H1 (cell line): ENCODE measurements around the gene KPNA4. TPM values are rescaled to one million over a fixed set of nuclear protein-coding genes. Genes with fewer than 3 reads are reported as not detected.

Source experiments
- TAF1 ChIP-seq: IDR thresholded peaks from 2 replicates; pipeline ENCODE4 v1.6.1; 2011; ENCODE audit warnings: mild to moderate bottlenecking, low read depth, low read length
- ZNF274 ChIP-seq: IDR thresholded peaks from 2 replicates; pipeline ENCODE4 v1.7.0; 2012; ENCODE audit warnings: low read length, borderline replicate concordance; ENCODE audit errors: extremely low read depth
- polyA plus RNA-seq, 7 experiments: library from polyadenylated mRNA; depleted of rRNA in 3 of 7; stranded (reverse) in 5 of 7; unstranded in 2 of 7; fragments of >200 nt in 5 of 7; fragments of 200-250 nt in 2 of 7; gene quantifications; 1 replicate in 5 of 7; 2 replicates in 1 of 7; 4 replicates in 1 of 7; pipeline versions ENCODE4 v1.2.1 to v1.2.3, GENCODE V29; 2011 to 2013; ENCODE audit warnings: missing spikeins in 2 of 7, mixed read lengths in 2 of 7
- total RNA-seq: library from RNA; stranded (reverse); fragmentation: NEBNext Ultra II Directional; extraction: Animal tissue kit (Norgen Biotek cat#: 25700); gene quantifications from 2 replicates; pipeline ENCODE4 v1.2.1, GENCODE V29; 2021

Gene KPNA4
- total and polyA plus RNA-seq, 2 of the 8 experiments (the other 6 are each of a cell fraction or from before 2014, with no cell fraction given): 13.2 to 81.9 TPM

DNA sequence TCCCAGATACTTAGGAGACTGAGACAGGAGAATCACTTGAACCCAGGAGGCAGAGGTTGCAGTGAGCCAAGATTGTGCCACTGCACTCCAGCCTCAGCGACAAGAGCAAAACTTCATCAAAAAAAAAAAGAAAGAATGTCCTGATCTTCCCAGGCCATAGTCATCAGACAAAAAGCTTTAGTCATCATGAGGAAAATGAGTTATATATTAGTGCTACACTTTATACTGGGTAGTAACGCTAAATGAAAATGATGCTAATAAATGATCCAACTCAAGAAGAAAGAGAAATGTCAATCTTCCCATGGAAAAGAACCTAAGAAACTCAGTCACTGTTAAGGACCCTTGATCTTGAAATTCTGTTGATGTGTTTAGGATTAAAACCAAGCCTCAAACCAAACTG is 89.5 kb downstream of the KPNA4 start (continued):
- no peak for TF ChIP-seq TAF1
- TF ChIP-seq ZNF274: no peak
